ENCODE results near the gene ZNRF3.

- TF ChIP-seq EZH2 (IDR thresholded peaks at IDR 0.05) (no peak), CTCF (IDR thresholded peaks at IDR 0.05) (no peak), EZH2phosphoT487 (IDR thresholded peaks at IDR 0.05) (no peak)
Observed at GRCh38 chr22:28918550-28919271, 35.3 kb downstream of the ZNRF3 start.
